Measurements from ENCODE around the gene GPC3. TPM values are rescaled to one million over a fixed set of nuclear protein-coding genes. Genes with fewer than 3 reads are reported as not detected.
A peak's percentile ranks its signal among the peaks of the same experiment; 100 is the strongest.
"Not testable (repeated sequence)": the region's sequence is repeated elsewhere in the genome, so short reads cannot be mapped to it uniquely, and the experiment has no call there.

The GPC3 gene
- total and polyA plus RNA-seq, 8 donors = 0.46 to 137 (median 4.4) TPM

GRCh38 chrX:133530960-133531359 is 454.4 kb downstream of the GPC3 start:
- 49 to 89% (median 73%) methylated on average over 5 to 6 of the region's 6 CpGs for WGBS, 5 donors
- intact Hi-C loops (cut with DNase I; ENCODE audit: low total_unique reads) = no loop called here

GRCh38 chrX:133529578-133529977 is 455.8 kb downstream of the GPC3 start:
- Histone ChIP-seq H3K9me3 (no peaks in the 10 kb centered on the region), H3K27ac (no peak overlapping the region), H3K27me3 (no peaks in the 10 kb centered on the region), H3K4me1 (no peaks in the 10 kb centered on the region), H3K4me3 (no peak overlapping the region), H3K36me3 (no peaks in the 10 kb centered on the region)
- 75 to 100% (median 89%) methylated on average over 2 to 3 of the region's 3 CpGs for WGBS, 5 donors
- intact Hi-C loops (cut with DNase I; ENCODE audit: low total_unique reads) = no loop called here
- no peak for TF ChIP-seq EP300 (IDR thresholded peaks at IDR 0.05)
- TF ChIP-seq POLR2AphosphoS5 (IDR thresholded peaks at IDR 0.05) = no peak
- TF ChIP-seq CTCF (IDR thresholded peaks at IDR 0.05) = no peak
- TF ChIP-seq POLR2A (IDR thresholded peaks at IDR 0.05) = no peak
- no peak for DNase-seq

More at GRCh38 chrX:133530960-133531359, 454.4 kb downstream of the GPC3 start:
- H3K4me3 ChIP-seq = no peak overlapping the region
- no peaks in the 10 kb centered on the region for H3K9me3 ChIP-seq
- no peak for TF ChIP-seq POLR2A (IDR thresholded peaks at IDR 0.05)
- TF ChIP-seq POLR2AphosphoS5 (IDR thresholded peaks at IDR 0.05) = no peak
- TF ChIP-seq EP300 (IDR thresholded peaks at IDR 0.05) = no peak
- no peak for TF ChIP-seq CTCF (IDR thresholded peaks at IDR 0.05)
- H3K27me3 ChIP-seq = no peaks in the 10 kb centered on the region
- H3K27ac ChIP-seq = no peak overlapping the region
- DNase-seq = peak in 1 of 2 donors; percentile 14
- no peaks in the 10 kb centered on the region for H3K4me1 ChIP-seq
- no peaks in the 10 kb centered on the region for H3K36me3 ChIP-seq

- DNase-seq = no peak
- no peak for TF ChIP-seq EP300 (IDR thresholded peaks at IDR 0.05)
- no peak for TF ChIP-seq CTCF (IDR thresholded peaks at IDR 0.05)
- no peak for TF ChIP-seq POLR2AphosphoS5 (IDR thresholded peaks at IDR 0.05)
- no peak for TF ChIP-seq POLR2A (IDR thresholded peaks at IDR 0.05)
- Histone ChIP-seq H3K9me3 (no peaks in the 10 kb centered on the region), H3K4me3 (no peak overlapping the region), H3K27me3 (peaks cover 0 to 3% (median 0%) of the 10 kb centered on the region in 3 donors), H3K36me3 (no peaks in the 10 kb centered on the region), H3K27ac (no peak overlapping the region), H3K4me1 (no peaks in the 10 kb centered on the region)
- intact Hi-C loops (cut with DNase I; ENCODE audit: low total_unique reads) = no loop called here
- 81 to 89% (median 83%) methylated on average over 4 of the region's 4 CpGs for WGBS, 5 donors
Measured at GRCh38 chrX:133527825-133528224, 457.6 kb downstream of the GPC3 start.

GRCh38 chrX:133527415-133527814 is 458.0 kb downstream of the GPC3 start:
- TF ChIP-seq CTCF (IDR thresholded peaks at IDR 0.05) = no peak
- no peak for TF ChIP-seq EP300 (IDR thresholded peaks at IDR 0.05)
- TF ChIP-seq POLR2AphosphoS5 (IDR thresholded peaks at IDR 0.05) = no peak
- no peak for TF ChIP-seq POLR2A (IDR thresholded peaks at IDR 0.05)
- no peak for DNase-seq
- intact Hi-C loops (cut with DNase I; ENCODE audit: low total_unique reads) = no loop called here
- H3K4me3 ChIP-seq = no peak overlapping the region
- H3K4me1 ChIP-seq = no peaks in the 10 kb centered on the region
- H3K36me3 ChIP-seq = no peaks in the 10 kb centered on the region
- peaks cover 0 to 3% (median 0%) of the 10 kb centered on the region in 3 donors for H3K27me3 ChIP-seq
- WGBS, 5 donors = 26 to 40% (median 27%) methylated on average over 3 of the region's 3 CpGs
- no peak overlapping the region for H3K27ac ChIP-seq
- H3K9me3 ChIP-seq = no peaks in the 10 kb centered on the region

GRCh38 chrX:133526773-133527172 is 458.6 kb downstream of the GPC3 start:
- H3K36me3 ChIP-seq; DNase-seq; H3K9me3 ChIP-seq; H3K4me1 ChIP-seq; H3K27me3 ChIP-seq; H3K4me3 ChIP-seq; intact Hi-C loops (cut with DNase I; ENCODE audit: low total_unique reads); H3K27ac ChIP-seq: not testable (repeated sequence)
- 92 to 100% (median 98%) methylated on average over 3 of the region's 3 CpGs for WGBS, 5 donors

Measured in stomach (tissue), 9 donors.